Muscle of leg (tissue), 11 donors: ENCODE data around the gene SHOX. TPM values are rescaled to one million over a fixed set of nuclear protein-coding genes. Genes with fewer than 3 reads are reported as not detected.
A peak's percentile ranks its signal among the peaks of the same experiment; 100 is the strongest.

Experiments used
- DNase-seq: peaks from one replicate; pipeline ENCODE4 v3.0.0; 2013
- H3K27ac ChIP-seq: one replicate; pipeline ENCODE4 v1.5.1; 2013; ENCODE audit warnings: mild to moderate bottlenecking, low read length, control low read depth
- H3K27me3 ChIP-seq: one replicate; pipeline ENCODE4 v1.6.1; 2013; ENCODE audit warnings: low read length; ENCODE audit not compliant: control insufficient read depth, insufficient read depth
- H3K36me3 ChIP-seq: one replicate; pipeline ENCODE4 v1.6.1; 2013; ENCODE audit warnings: low read length; ENCODE audit not compliant: control insufficient read depth, insufficient read depth
- H3K4me1 ChIP-seq: one replicate; pipeline ENCODE4 v1.6.1; 2013; ENCODE audit warnings: low read length; ENCODE audit not compliant: control insufficient read depth, insufficient read depth
- H3K4me3 ChIP-seq: one replicate; pipeline ENCODE4 v1.5.1; 2013; ENCODE audit warnings: low read length, control low read depth
- H3K9me3 ChIP-seq: replicated peaks from 2 replicates; pipeline ENCODE4 v1.6.1; 2013; ENCODE audit warnings: low read depth, low read length; ENCODE audit not compliant: control insufficient read depth
- WGBS: methylation state at CpG from one replicate; pipeline ENCODE4 v1.1.5; 2013; ENCODE audit warnings: missing lambda C conversion rate; ENCODE audit not compliant: insufficient coverage; 5-methylcytosine and 5-hydroxymethylcytosine counted together
- polyA plus RNA-seq, 8 donors: library from polyadenylated mRNA; unstranded; fragments of 120-200 nt; gene quantifications; one replicate each; pipeline versions ENCODE4 v1.2.1 to v1.2.3, GENCODE V29; 2013; ENCODE audit warnings: inconsistent platforms in 1 of 8, low replicate concordance in 1 of 8; ENCODE audit not compliant: insufficient read length in 8 of 8, insufficient read depth in 1 of 8
- total RNA-seq: library from RNA; stranded (reverse); fragments of 120-200 nt; gene quantifications from one replicate; pipeline ENCODE4 v1.2.4, GENCODE V29; 2013

SHOX gene
- total and polyA plus RNA-seq, 9 donors, result 1.7 to 5.8 (median 2.8) TPM

DNA sequence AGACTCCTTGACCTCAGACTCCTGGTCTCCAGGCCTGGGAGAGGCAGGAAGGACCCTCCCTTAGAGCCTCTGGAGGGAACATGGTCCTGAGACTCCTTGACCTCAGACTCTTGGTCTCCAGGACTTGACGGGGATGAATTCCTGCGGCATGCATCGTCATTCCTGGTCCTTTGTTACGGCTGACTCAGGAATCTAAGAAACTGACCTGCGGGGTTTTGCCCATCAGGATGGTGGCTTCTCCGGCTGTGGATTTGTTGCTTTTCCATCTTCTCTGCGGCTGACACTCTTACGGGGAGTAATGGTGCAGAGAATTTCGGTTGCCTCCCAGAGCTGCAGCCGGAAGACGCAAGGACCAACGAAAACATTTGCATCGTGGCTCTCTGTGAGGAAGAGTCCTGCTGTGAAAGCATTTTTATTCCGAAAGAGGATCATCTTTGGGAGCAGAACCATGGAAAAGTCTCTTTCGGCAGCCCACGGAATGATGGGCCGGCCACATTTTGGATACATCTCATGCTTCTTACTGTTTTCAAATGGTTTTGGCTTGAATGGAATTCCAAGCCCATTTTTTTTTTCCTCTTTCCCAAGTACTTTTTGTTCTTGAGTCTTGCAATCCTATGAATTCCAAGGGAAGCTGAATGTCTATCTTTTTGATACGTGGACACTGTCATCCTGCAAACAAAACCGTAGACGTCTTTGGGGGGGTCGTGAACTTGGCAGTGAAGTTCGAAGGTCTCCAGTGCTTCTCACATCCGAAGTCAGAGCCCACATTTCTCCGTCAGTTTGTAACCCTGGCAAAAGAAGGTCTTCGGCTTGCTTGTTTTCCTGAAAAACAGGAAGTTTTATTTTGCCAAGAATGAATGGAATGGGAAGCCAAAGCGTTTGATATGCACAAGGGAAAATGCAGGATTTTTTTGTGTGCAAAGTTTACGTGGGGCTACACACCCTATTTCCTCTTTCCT is 36.5 kb downstream of the SHOX start:
- Histone ChIP-seq H3K4me3 (no peak overlapping the region), H3K9me3 (peaks cover 3% of the 10 kb centered on the region), H3K27ac (peak overlapping the region; percentile 69), H3K4me1 (no peaks in the 10 kb centered on the region), H3K36me3 (no peaks in the 10 kb centered on the region), H3K27me3 (no peaks in the 10 kb centered on the region)
- WGBS, result 38% methylated on average over 21 of the region's 27 CpGs
- DNase-seq, result peak; percentile 86

DNA sequence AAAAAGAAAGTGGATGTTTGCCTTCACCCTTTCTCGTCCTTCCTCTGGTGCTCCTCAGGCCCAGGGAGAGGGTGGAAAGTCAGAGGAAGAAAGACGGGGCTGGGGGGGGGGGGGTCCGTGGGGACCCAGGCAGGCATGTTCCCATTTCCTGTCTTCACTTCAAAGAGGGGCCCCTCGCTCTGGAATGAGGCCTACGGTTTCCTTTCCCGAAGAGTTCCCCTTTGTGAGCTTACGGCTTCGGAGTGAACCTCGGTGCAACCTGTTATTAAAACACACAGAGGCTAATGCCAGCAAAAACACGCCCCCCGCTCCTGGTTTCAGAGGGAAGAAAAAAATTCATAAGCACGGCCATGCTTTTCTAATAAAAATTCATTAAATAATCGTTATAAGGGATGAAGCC is 40.1 kb downstream of the SHOX start:
- Histone ChIP-seq H3K27me3 (no peaks in the 10 kb centered on the region), H3K36me3 (no peaks in the 10 kb centered on the region), H3K4me1 (no peaks in the 10 kb centered on the region), H3K27ac (no peak overlapping the region), H3K9me3 (peaks cover 3% of the 10 kb centered on the region), H3K4me3 (no peak overlapping the region)
- DNase-seq, result peak; percentile 45
- WGBS, result 0% methylated on average over 2 of the region's 13 CpGs

DNA sequence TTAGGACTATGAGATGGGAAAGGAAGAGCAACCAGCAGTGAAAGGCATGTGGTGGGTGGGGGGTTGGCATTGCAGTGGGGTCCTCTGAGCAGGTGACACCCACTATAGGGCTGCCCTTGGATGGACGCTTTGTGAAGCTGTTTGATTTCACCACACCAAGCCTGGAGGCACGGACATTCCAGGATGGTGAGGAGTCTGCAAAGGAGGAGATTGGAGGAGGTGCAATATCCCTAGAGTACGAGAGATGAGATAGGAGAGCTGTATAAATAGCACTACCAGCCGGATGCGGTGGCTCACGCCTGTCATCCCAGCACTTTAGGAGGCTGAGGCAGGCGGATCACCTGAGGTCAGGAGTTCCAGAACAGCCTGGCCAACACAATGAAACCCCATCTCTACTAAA is 42.3 kb downstream of the SHOX start:
- no peak for DNase-seq
- H3K36me3 ChIP-seq, result no peaks in the 10 kb centered on the region
- H3K4me3 ChIP-seq, result no peak overlapping the region
- H3K27ac ChIP-seq, result no peak overlapping the region
- H3K9me3 ChIP-seq, result no peaks in the 10 kb centered on the region
- H3K27me3 ChIP-seq, result peaks cover 3% of the 10 kb centered on the region
- H3K4me1 ChIP-seq, result no peaks in the 10 kb centered on the region
- 86% methylated on average over 7 of the region's 7 CpGs for whole genome bisulfite sequencing

DNA sequence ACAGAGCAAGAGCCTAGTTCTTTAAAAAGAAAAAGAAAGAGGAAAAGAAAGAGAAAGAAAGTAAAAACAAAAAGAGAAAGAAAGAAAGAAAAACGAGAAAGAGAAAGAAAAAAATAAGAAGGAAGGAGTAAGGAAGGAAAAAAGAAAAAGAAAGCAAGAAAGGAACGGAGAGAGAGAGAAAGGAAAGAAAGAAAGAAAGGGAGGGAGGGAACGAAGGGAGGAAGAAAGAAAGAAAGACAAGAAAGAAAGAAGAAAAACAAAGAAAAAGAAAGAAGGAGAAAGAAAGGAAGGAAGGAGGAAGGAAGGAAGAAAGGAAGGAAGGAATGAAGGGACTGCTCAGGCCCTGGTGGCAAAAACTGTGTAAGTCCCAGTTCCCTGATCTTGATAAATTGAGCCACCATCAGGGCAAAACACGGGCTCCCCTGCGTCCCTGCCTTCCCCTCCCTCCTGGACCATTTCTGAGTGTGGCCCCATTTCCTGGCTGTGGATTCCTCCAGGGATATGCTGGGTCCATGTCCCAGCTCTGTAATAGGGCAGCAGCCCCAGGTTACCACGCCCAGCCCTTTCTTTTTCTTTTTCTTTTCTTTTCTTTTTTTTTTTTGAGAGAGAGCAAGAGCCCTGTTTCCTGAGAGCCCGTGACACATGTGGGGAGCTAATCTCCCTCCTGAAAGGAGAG is 44.8 kb downstream of the SHOX start:
- H3K9me3 ChIP-seq, result no peaks in the 10 kb centered on the region
- no peak for DNase-seq
- H3K4me1 ChIP-seq, result no peaks in the 10 kb centered on the region
- H3K27ac ChIP-seq, result no peak overlapping the region
- H3K36me3 ChIP-seq, result no peaks in the 10 kb centered on the region
- H3K4me3 ChIP-seq, result no peak overlapping the region
- WGBS, result 30% methylated on average over 5 of the region's 7 CpGs
- peaks cover 7% of the 10 kb centered on the region for H3K27me3 ChIP-seq

DNA sequence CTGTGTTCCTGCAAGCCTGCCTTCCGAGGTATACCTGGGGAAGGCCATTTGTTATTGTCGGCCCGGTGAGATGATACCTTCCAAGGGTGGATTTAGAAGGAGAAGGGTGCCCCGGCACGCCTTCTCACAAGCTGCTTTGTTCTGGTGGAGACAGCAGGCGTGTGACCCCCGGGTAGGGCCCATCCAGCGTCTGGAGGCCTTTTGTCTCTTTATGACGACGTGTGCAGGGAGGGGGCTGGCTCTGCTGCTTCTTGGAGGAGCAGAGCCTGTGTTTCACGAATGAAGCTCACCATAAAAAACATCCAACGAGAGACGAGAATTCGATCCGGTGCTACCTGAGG is 45.3 kb downstream of the SHOX start:
- H3K27ac ChIP-seq, result no peak overlapping the region
- DNase-seq, result no peak
- H3K9me3 ChIP-seq, result no peaks in the 10 kb centered on the region
- H3K36me3 ChIP-seq, result no peaks in the 10 kb centered on the region
- 24% methylated on average over 11 of the region's 15 CpGs for WGBS
- no peak overlapping the region for H3K4me3 ChIP-seq
- H3K4me1 ChIP-seq, result no peaks in the 10 kb centered on the region
- peaks cover 7% of the 10 kb centered on the region for H3K27me3 ChIP-seq

DNA sequence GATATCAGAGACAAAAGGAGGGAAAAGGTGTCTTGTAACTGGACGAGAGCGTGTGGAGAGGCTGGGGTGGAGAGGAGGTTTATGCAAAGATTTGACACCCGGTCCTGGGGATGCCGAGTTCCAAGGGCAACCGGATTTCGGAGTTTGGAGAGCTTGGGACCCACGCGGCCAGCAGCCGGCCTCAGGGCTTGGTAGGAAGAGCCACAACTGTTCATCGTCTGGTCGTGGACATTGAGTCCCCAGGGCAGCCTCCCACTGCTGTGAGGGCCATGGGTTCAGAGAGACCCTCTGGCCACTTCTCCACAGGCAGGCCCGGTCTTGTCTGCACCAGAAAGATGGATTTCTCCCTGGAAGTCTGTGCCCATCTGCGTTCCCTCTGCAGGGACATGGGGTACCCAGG is 46.8 kb downstream of the SHOX start:
- H3K27me3 ChIP-seq, result peaks cover 7% of the 10 kb centered on the region
- H3K4me1 ChIP-seq, result no peaks in the 10 kb centered on the region
- DNase-seq, result no peak
- no peaks in the 10 kb centered on the region for H3K36me3 ChIP-seq
- H3K9me3 ChIP-seq, result no peaks in the 10 kb centered on the region
- 86% methylated on average over 13 of the region's 13 CpGs for WGBS
- H3K4me3 ChIP-seq, result no peak overlapping the region
- no peak overlapping the region for H3K27ac ChIP-seq

DNA sequence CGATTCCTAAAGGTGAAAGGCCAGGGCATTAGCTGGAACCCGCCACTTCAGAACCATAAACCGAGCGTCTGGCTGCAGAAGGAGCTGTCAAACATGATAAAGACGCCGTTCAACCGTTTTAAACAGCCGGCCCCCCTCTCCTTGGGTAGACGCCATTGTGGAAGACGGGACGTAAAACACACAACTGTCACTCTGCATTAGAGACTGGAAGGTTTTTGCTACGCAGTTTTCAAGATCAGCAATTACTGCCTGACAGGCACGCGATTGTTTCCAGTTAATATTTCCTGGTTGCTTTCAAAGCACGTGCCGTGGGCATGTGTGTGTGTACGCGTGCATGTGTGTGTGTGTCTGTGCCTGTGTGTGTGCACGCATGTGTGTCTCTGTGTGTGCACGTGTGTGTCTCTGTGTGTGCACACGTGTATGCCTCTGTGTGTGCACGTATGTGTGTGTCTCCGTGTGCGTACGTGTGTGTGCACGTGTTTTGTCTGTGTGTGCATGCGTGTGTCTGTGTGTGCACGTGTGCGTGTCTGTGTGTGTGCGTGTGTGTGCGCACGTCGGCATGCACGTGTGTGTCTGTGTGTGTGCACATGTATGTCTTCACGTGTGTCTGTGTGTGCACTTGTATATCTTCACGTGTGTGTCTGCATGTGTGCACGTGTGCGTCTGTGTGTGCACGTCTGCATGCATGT is 48.8 kb downstream of the SHOX start:
- 61% methylated on average over 33 of the region's 39 CpGs for WGBS
- Histone ChIP-seq H3K27me3 (peaks cover 10% of the 10 kb centered on the region), H3K27ac (no peak overlapping the region), H3K36me3 (no peaks in the 10 kb centered on the region), H3K4me3 (no peak overlapping the region), H3K9me3 (no peaks in the 10 kb centered on the region), H3K4me1 (no peaks in the 10 kb centered on the region)
- DNase-seq, result no peak

DNA sequence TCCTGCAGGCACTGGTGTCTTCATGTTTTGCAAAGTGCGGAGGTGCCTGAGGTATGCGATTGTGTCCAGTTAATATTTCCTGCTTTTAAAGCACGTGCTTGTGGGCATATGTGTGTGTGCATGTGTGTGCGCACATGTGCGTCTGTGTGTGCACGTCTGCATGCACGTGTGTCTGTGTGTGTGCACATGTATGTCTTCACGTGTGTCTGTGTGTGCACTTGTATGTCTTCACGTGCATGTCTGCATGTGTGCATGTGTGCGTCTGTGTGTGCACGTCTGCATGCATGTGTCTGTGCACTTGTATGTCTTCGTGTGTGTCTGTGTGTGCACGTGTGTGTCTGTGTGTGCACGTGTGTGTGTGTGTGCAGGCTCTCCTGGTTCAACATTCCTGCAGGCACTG is 49.5 kb downstream of the SHOX start:
- Histone ChIP-seq H3K27ac (no peak overlapping the region), H3K9me3 (no peaks in the 10 kb centered on the region), H3K4me3 (no peak overlapping the region), H3K27me3 (peaks cover 10% of the 10 kb centered on the region), H3K36me3 (no peaks in the 10 kb centered on the region), H3K4me1 (no peaks in the 10 kb centered on the region)
- 91% methylated on average over 14 of the region's 14 CpGs for WGBS
- no peak for DNase-seq

DNA sequence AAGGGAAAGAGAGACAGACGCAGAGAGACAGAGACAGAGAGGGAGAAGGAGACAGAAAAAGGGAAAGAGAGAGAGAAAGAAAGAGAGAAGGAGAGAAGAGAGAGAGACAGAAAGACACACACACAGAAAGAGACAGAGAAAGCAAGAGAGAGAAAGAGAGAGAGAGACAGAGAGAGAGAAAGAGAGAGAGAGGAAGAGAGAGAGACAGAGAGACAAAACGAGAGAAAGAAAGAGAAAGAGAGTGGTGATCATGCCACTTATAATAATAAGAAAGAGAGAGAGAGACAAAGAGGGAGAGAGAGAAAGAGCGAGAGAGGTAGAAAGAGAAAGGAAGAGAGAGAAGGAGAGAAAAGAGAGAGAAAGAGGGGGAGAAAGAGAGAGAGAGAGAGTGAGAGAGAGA is 51.4 kb downstream of the SHOX start:
- 90% methylated on average over 2 of the region's 3 CpGs for WGBS
- H3K4me1 ChIP-seq, result no peaks in the 10 kb centered on the region

DNA sequence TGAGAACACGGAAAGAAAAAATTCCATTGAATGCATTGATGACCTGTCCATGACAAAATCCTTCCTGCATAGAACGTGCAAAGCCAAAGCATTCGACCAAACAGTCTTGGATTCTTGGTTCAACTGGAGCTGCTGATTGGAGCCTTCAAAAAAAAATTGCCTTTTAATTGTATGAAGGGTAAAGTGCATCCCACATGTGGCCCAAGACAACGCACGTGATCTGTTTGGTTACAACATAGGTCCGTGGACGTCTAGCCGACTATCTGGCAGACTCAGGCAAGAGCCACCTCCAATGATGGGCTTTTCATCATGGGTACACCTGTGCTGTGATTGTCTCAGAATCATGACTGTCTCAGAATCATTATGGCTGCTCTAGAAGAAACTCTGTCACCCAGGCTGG is 52.3 kb downstream of the SHOX start:
- no peaks in the 10 kb centered on the region for H3K9me3 ChIP-seq
- DNase-seq, result no peak
- no peaks in the 10 kb centered on the region for H3K36me3 ChIP-seq
- no peak overlapping the region for H3K4me3 ChIP-seq
- WGBS, result 88% methylated on average over 8 of the region's 8 CpGs
- no peaks in the 10 kb centered on the region for H3K4me1 ChIP-seq
- H3K27ac ChIP-seq, result no peak overlapping the region
- H3K27me3 ChIP-seq, result peaks cover 7% of the 10 kb centered on the region

More for the DNA sequence above, 51.4 kb downstream of the SHOX start:
- H3K27ac ChIP-seq, result no peak overlapping the region
- H3K36me3 ChIP-seq, result no peaks in the 10 kb centered on the region
- no peak for DNase-seq
- H3K4me3 ChIP-seq, result no peak overlapping the region
- H3K9me3 ChIP-seq, result no peaks in the 10 kb centered on the region
- H3K27me3 ChIP-seq, result peaks cover 10% of the 10 kb centered on the region
